Hepatocyte (in vitro differentiated cells): ENCODE data around the gene IARS1.

Experiments used
- EZH2 ChIP-seq: fragments of 200-600 bp; sonication (generic); IDR thresholded peaks from 2 replicates; pipeline ENCODE4 v1.6.1; 2016; ENCODE audit warnings: antibody characterized with exemption, mild to moderate bottlenecking, borderline replicate concordance
- EZH2phosphoT487 ChIP-seq: fragments of 200-600 bp; sonication (generic); IDR thresholded peaks from one replicate; pipeline ENCODE4 v1.6.1; 2018; ENCODE audit warnings: antibody characterized with exemption, mild to moderate bottlenecking, low read depth, moderate library complexity; ENCODE audit not compliant: unreplicated experiment, severe bottlenecking
- TF ChIP-seq, protein P1 (sequence below): fragments of 200-600 bp; sonication (generic); IDR thresholded peaks from 2 replicates; pipeline ENCODE4 v1.5.1; 2016; ENCODE audit warnings: antibody characterized with exemption, mild to moderate bottlenecking; ENCODE audit not compliant: poor library complexity

GRCh38 chr9:92247296-92247695 lies 46.2 kb downstream of the IARS1 start:
- TF ChIP-seq, protein P1, sequence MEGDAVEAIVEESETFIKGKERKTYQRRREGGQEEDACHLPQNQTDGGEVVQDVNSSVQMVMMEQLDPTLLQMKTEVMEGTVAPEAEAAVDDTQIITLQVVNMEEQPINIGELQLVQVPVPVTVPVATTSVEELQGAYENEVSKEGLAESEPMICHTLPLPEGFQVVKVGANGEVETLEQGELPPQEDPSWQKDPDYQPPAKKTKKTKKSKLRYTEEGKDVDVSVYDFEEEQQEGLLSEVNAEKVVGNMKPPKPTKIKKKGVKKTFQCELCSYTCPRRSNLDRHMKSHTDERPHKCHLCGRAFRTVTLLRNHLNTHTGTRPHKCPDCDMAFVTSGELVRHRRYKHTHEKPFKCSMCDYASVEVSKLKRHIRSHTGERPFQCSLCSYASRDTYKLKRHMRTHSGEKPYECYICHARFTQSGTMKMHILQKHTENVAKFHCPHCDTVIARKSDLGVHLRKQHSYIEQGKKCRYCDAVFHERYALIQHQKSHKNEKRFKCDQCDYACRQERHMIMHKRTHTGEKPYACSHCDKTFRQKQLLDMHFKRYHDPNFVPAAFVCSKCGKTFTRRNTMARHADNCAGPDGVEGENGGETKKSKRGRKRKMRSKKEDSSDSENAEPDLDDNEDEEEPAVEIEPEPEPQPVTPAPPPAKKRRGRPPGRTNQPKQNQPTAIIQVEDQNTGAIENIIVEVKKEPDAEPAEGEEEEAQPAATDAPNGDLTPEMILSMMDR, result no peak
- TF ChIP-seq EZH2, result no peak
- no peak for TF ChIP-seq EZH2phosphoT487
